Stimulated activated CD4-positive, alpha-beta T cell treated with anti-CD3 and anti-CD28 coated beads, Interleukin-1b, Interleukin-23, amount 100 ng/mL, for 24 hours (primary cell): ENCODE measurements around the gene OR51L1.
"Not testable (repeated sequence)": the region's sequence is repeated elsewhere in the genome, so short reads cannot be mapped to it uniquely, and the experiment has no call there.

ENCODE experiments used
- DNase-seq, 4 experiments: peaks; one replicate each; pipeline ENCODE4 v3.0.0-alpha.2; 2020; ENCODE audit warnings: low read depth in 4 of 4, low spot score in 1 of 4

The OR51L1 gene

GRCh38 chr11:4994551-4994950 is at the start of gene OR51L1:
OR51L1 (plus strand) TSS chr11:4994851; CDS start chr11:4998983, 4,132 bp downstream.
- DNase-seq: no peak

GRCh38 chr11:4947505-4947904 is 47.1 kb upstream of the OR51L1 start, which contains the start of gene OR51A4:
OR51A4 (minus strand) TSS chr11:4947605; CDS start chr11:4947100, 505 bp downstream.
- DNase-seq: no peak

GRCh38 chr11:4955613-4956012 is 39.0 kb upstream of the OR51L1 start, which contains the start of gene OR51A2:
OR51A2 (minus strand) TSS chr11:4955713; CDS start chr11:4955713, 0 bp downstream.
- not testable (repeated sequence) for DNase-seq

- no peak for DNase-seq
Observed at GRCh38 chr11:4957396-4957795, 37.3 kb upstream of the OR51L1 start.

GRCh38 chr11:4960877-4961276 is 33.8 kb upstream of the OR51L1 start:
- no peak for DNase-seq

GRCh38 chr11:4962816-4963215 is 31.8 kb upstream of the OR51L1 start:
- no peak for DNase-seq

GRCh38 chr11:4975436-4975835 is 19.2 kb upstream of the OR51L1 start:
- no peak for DNase-seq

- no peak for DNase-seq
Observed at GRCh38 chr11:4979036-4979435, 15.6 kb upstream of the OR51L1 start.

- DNase-seq: no peak
Observed at GRCh38 chr11:4982678-4983077, 12.0 kb upstream of the OR51L1 start.

- DNase-seq: no peak
Observed at GRCh38 chr11:4983841-4984240, 10.8 kb upstream of the OR51L1 start.

GRCh38 chr11:4991060-4991459 is 3.6 kb upstream of the OR51L1 start:
- no peak for DNase-seq

- peak in 1 of 4 experiments; percentile 5 for DNase-seq
Observed at GRCh38 chr11:5004424-5005274, 10.0 kb downstream of the OR51L1 start.

- DNase-seq: no peak
Observed at GRCh38 chr11:5007561-5007960, 12.9 kb downstream of the OR51L1 start.

- no peak for DNase-seq
Observed at GRCh38 chr11:5011254-5011653, 16.6 kb downstream of the OR51L1 start.

GRCh38 chr11:5013012-5013411 is 18.4 kb downstream of the OR51L1 start:
- DNase-seq: no peak

- no peak for DNase-seq
Observed at GRCh38 chr11:5021996-5022395, 27.3 kb downstream of the OR51L1 start.

GRCh38 chr11:5036669-5037068 is 42.0 kb downstream of the OR51L1 start:
- DNase-seq: no peak

- no peak for DNase-seq
Observed at GRCh38 chr11:5037926-5038325, 43.3 kb downstream of the OR51L1 start.

GRCh38 chr11:5038341-5038740 is 43.7 kb downstream of the OR51L1 start:
- DNase-seq: no peak

- no peak for DNase-seq
Observed at GRCh38 chr11:5040876-5041275, 46.2 kb downstream of the OR51L1 start.

- DNase-seq: no peak
Observed at GRCh38 chr11:5042091-5042490, 47.4 kb downstream of the OR51L1 start.

- DNase-seq: no peak
Observed at GRCh38 chr11:5043380-5043779, 48.7 kb downstream of the OR51L1 start.

- DNase-seq: no peak
Observed at GRCh38 chr11:5046226-5046625, 51.6 kb downstream of the OR51L1 start, which contains the start of gene OR52J3. OR52J3 (plus strand) TSS chr11:5046526; CDS start chr11:5046526, 0 bp downstream.
